OCI-LY3 (cell line): ENCODE results near the gene PTCD3.

ENCODE experiments used
- H2AFZ ChIP-seq: fragments of 200-600, 300-600 bp; shearing (Covaris generic); 2 replicates; pipeline ENCODE4 v1.6.0; 2014; ENCODE audit warnings: antibody characterized with exemption, low read depth, low read length
- H3K27ac ChIP-seq: fragments of 200-600, 300-600 bp; sonication (generic); 2 replicates; pipeline ENCODE4 v1.5.1; 2014; ENCODE audit warnings: mild to moderate bottlenecking, low read length, moderate library complexity, mixed read lengths
- H3K27me3 ChIP-seq: fragments of 200-600, 300-600 bp; sonication (generic); 2 replicates; pipeline ENCODE4 v1.6.1; 2014; ENCODE audit warnings: low read depth, low read length, mixed read lengths
- H3K36me3 ChIP-seq: fragments of 200-600, 300-600 bp; sonication (generic); replicated peaks from 2 replicates; pipeline ENCODE3; 2014; ENCODE audit warnings: low read depth, low read length, mixed read lengths
- H3K4me1 ChIP-seq: fragments of 300-600, 200-600 bp; sonication (generic); 2 replicates; pipeline ENCODE4 v1.6.1; 2014; ENCODE audit warnings: low read length, mixed read lengths
- H3K4me2 ChIP-seq: fragments of 200-600, 300-600 bp; sonication (generic); 2 replicates; pipeline ENCODE4 v1.6.1; 2014; ENCODE audit warnings: low read length, mixed read lengths
- H3K4me3 ChIP-seq: fragments of 300-600, 200-600 bp; sonication (generic); 2 replicates; pipeline ENCODE4 v1.5.1; 2014; ENCODE audit warnings: antibody characterized with exemption, mild to moderate bottlenecking, low read length, moderate library complexity
- H3K79me2 ChIP-seq: fragments of 300-600, 200-600 bp; shearing (Covaris generic); 2 replicates; pipeline ENCODE4 v1.6.1; 2014; ENCODE audit warnings: mild to moderate bottlenecking, low read length, mixed read lengths
- H3K9ac ChIP-seq: fragments of 300-600, 200-600 bp; shearing (Covaris generic); 2 replicates; pipeline ENCODE4 v1.6.0; 2014; ENCODE audit warnings: mild to moderate bottlenecking, low read length, moderate library complexity
- H3K9me3 ChIP-seq: fragments of 200-600, 300-600 bp; shearing (Covaris generic); 2 replicates; pipeline ENCODE4 v1.6.1; 2014; ENCODE audit warnings: low read length, mixed read lengths; ENCODE audit not compliant: insufficient read depth
- H4K20me1 ChIP-seq: fragments of 200-600, 300-600 bp; sonication (generic); 2 replicates; pipeline ENCODE4 v1.6.1; 2016; ENCODE audit warnings: low read length, mixed read lengths; ENCODE audit not compliant: insufficient read depth
- CTCF ChIP-seq: fragments of 200-600, 300-600 bp; sonication (generic); IDR thresholded peaks from 2 replicates; pipeline ENCODE4 v1.5.1; 2014; ENCODE audit warnings: antibody characterized with exemption, low read length, low read depth
- EZH2phosphoT487 ChIP-seq: fragments of 200-600 bp; shearing (Covaris generic); IDR thresholded peaks from 2 replicates; pipeline ENCODE4 v1.6.1; 2018; ENCODE audit warnings: antibody characterized with exemption, mixed run types, low read depth

The PTCD3 gene

GRCh38 chr2:86135653-86136052 lies 29.6 kb downstream of the PTCD3 start:
- Histone ChIP-seq H3K27ac (no peak overlapping the region), H3K79me2 (no peaks in the 10 kb centered on the region), H3K27me3 (no peaks in the 10 kb centered on the region), H3K9ac (no peak overlapping the region), H3K4me3 (no peak overlapping the region), H3K4me2 (no peak overlapping the region), H3K9me3 (no peaks in the 10 kb centered on the region), H4K20me1 (no peaks in the 10 kb centered on the region), H2AFZ (no peak overlapping the region), H3K36me3 (peaks cover 96% of the 10 kb centered on the region), H3K4me1 (no peaks in the 10 kb centered on the region)
- TF ChIP-seq CTCF, result no peak
- no peak for TF ChIP-seq EZH2phosphoT487

- no peaks in the 10 kb centered on the region for H3K27me3 ChIP-seq
- TF ChIP-seq CTCF (no peak), EZH2phosphoT487 (no peak)
- no peak overlapping the region for H3K9ac ChIP-seq
- H2AFZ ChIP-seq, result no peak overlapping the region
- no peaks in the 10 kb centered on the region for H4K20me1 ChIP-seq
- H3K4me1 ChIP-seq, result no peaks in the 10 kb centered on the region
- H3K9me3 ChIP-seq, result no peaks in the 10 kb centered on the region
- peaks cover 91% of the 10 kb centered on the region for H3K36me3 ChIP-seq
- H3K79me2 ChIP-seq, result no peaks in the 10 kb centered on the region
- no peak overlapping the region for H3K27ac ChIP-seq
- H3K4me2 ChIP-seq, result no peak overlapping the region
- no peak overlapping the region for H3K4me3 ChIP-seq
These were observed 30.1 kb downstream of the PTCD3 start for GRCh38 chr2:86136141-86136540.

GRCh38 chr2:86138736-86139625 lies 32.9 kb downstream of the PTCD3 start:
- H3K4me1 ChIP-seq, result no peaks in the 10 kb centered on the region
- peaks cover 75% of the 10 kb centered on the region for H3K36me3 ChIP-seq
- H3K9ac ChIP-seq, result no peak overlapping the region
- no peak overlapping the region for H2AFZ ChIP-seq
- no peaks in the 10 kb centered on the region for H3K27me3 ChIP-seq
- TF ChIP-seq EZH2phosphoT487 (no peak), CTCF (no peak)
- no peak overlapping the region for H3K4me3 ChIP-seq
- no peak overlapping the region for H3K4me2 ChIP-seq
- H3K9me3 ChIP-seq, result no peaks in the 10 kb centered on the region
- H3K79me2 ChIP-seq, result no peaks in the 10 kb centered on the region
- H4K20me1 ChIP-seq, result no peaks in the 10 kb centered on the region
- H3K27ac ChIP-seq, result no peak overlapping the region

GRCh38 chr2:86139981-86140380 lies 33.9 kb downstream of the PTCD3 start:
- H3K27ac ChIP-seq, result no peak overlapping the region
- H3K4me2 ChIP-seq, result no peak overlapping the region
- no peaks in the 10 kb centered on the region for H3K4me1 ChIP-seq
- H3K36me3 ChIP-seq, result peaks cover 69% of the 10 kb centered on the region
- no peaks in the 10 kb centered on the region for H3K9me3 ChIP-seq
- no peak for TF ChIP-seq CTCF
- no peak for TF ChIP-seq EZH2phosphoT487
- H3K27me3 ChIP-seq, result no peaks in the 10 kb centered on the region
- H3K79me2 ChIP-seq, result no peaks in the 10 kb centered on the region
- no peak overlapping the region for H3K9ac ChIP-seq
- no peaks in the 10 kb centered on the region for H4K20me1 ChIP-seq
- no peak overlapping the region for H2AFZ ChIP-seq
- no peak overlapping the region for H3K4me3 ChIP-seq
